ENCODE measurements around the gene CD84.
"Not testable (repeated sequence)": the region's sequence is repeated elsewhere in the genome, so short reads cannot be mapped to it uniquely, and the experiment has no call there.

- not testable (repeated sequence) for TF ChIP-seq CTCF (IDR thresholded peaks at IDR 0.05; ENCODE audit: poor library complexity); EZH2phosphoT487 (IDR thresholded peaks at IDR 0.05; ENCODE audit: low read depth, severe bottlenecking, unreplicated experiment)
These were observed 46.8 kb downstream of the CD84 start for GRCh38 chr1:160532557-160532813.
